NCI-H1694 treated with DMSO at 0.1 percent for 48 hours (cell line): Measurements from ENCODE around the gene GPR39.
"Not testable (repeated sequence)": the region's sequence is repeated elsewhere in the genome, so short reads cannot be mapped to it uniquely, and the experiment has no call there.

Experiments
- DNase-seq: peaks from one replicate; lab custom pipeline; 2025; lab: John Stamatoyannopoulos, UW

GPR39 gene

GRCh38 chr2:132416723-132417395, at the start of gene GPR39:
Gene GPR39, plus strand, starts transcription at chr2:132416805.
- no peak for DNase-seq

- DNase-seq = no peak
Measured at GRCh38 chr2:132368191-132368590, 48.4 kb upstream of the GPR39 start.

GRCh38 chr2:132372276-132372675, 44.3 kb upstream of the GPR39 start:
- no peak for DNase-seq

GRCh38 chr2:132373391-132374135, 43.0 kb upstream of the GPR39 start:
- DNase-seq = no peak

- no peak for DNase-seq
Measured at GRCh38 chr2:132374151-132374550, 42.5 kb upstream of the GPR39 start.

GRCh38 chr2:132374551-132374950, 42.1 kb upstream of the GPR39 start:
- no peak for DNase-seq

- DNase-seq = no peak
Measured at GRCh38 chr2:132374961-132375360, 41.6 kb upstream of the GPR39 start.

GRCh38 chr2:132381376-132381775, 35.2 kb upstream of the GPR39 start:
- DNase-seq = no peak

- peak; percentile 19 for DNase-seq
Measured at GRCh38 chr2:132383956-132384355, 32.6 kb upstream of the GPR39 start.

- no peak for DNase-seq
Measured at GRCh38 chr2:132384491-132385151, 32.0 kb upstream of the GPR39 start.

GRCh38 chr2:132387126-132387525, 29.5 kb upstream of the GPR39 start:
- DNase-seq = no peak

- no peak for DNase-seq
Measured at GRCh38 chr2:132390076-132390475, 26.5 kb upstream of the GPR39 start.

GRCh38 chr2:132391378-132391777, 25.2 kb upstream of the GPR39 start:
- DNase-seq = no peak

GRCh38 chr2:132392221-132392620, 24.4 kb upstream of the GPR39 start:
- no peak for DNase-seq

- no peak for DNase-seq
Measured at GRCh38 chr2:132392879-132393278, 23.7 kb upstream of the GPR39 start.

GRCh38 chr2:132397042-132397441, 19.6 kb upstream of the GPR39 start:
- DNase-seq = not testable (repeated sequence)

- no peak for DNase-seq
Measured at GRCh38 chr2:132400169-132400900, 16.3 kb upstream of the GPR39 start.

- no peak for DNase-seq
Measured at GRCh38 chr2:132400901-132401240, 15.7 kb upstream of the GPR39 start.

- DNase-seq = no peak
Measured at GRCh38 chr2:132401326-132401725, 15.3 kb upstream of the GPR39 start.

- DNase-seq = peak; percentile 76
Measured at GRCh38 chr2:132403146-132403545, 13.5 kb upstream of the GPR39 start.

GRCh38 chr2:132404056-132404455, 12.5 kb upstream of the GPR39 start:
- no peak for DNase-seq

- no peak for DNase-seq
Measured at GRCh38 chr2:132407784-132408183, 8.8 kb upstream of the GPR39 start.

GRCh38 chr2:132412021-132412420, 4.6 kb upstream of the GPR39 start:
- no peak for DNase-seq
